Testis (tissue), 2 donors: Measurements from ENCODE around the gene ENDOU.

Source experiments
- CTCF ChIP-seq, 3 experiments: fragments of 450-650 bp in 2 of 3; fragments of 200-600 bp in 1 of 3; sonication (generic) in 1 of 3; IDR thresholded peaks; one replicate each; pipeline ENCODE4 v1.5.1; 2016 to 2019; ENCODE audit warnings: antibody characterized with exemption in 3 of 3, mild to moderate bottlenecking in 2 of 3, moderate library complexity in 1 of 3
- POLR2A ChIP-seq: fragments of 450-650 bp; IDR thresholded peaks from one replicate; pipeline ENCODE4 v1.6.1; 2017; ENCODE audit warnings: antibody characterized with exemption, mild to moderate bottlenecking, moderate library complexity

GRCh38 chr12:47700263-47700662 lies 25.0 kb downstream of the ENDOU start:
- TF ChIP-seq POLR2A: no peak
- TF ChIP-seq CTCF (IDR thresholded peaks at IDR 0.05): no peak
